Measurements from ENCODE around the gene KRTAP27-1. TPM values are rescaled to one million over a fixed set of nuclear protein-coding genes. Genes with fewer than 3 reads are reported as not detected.

KRTAP27-1 gene
- total RNA-seq, 4 donors from 2014 or later: not detected

DNA sequence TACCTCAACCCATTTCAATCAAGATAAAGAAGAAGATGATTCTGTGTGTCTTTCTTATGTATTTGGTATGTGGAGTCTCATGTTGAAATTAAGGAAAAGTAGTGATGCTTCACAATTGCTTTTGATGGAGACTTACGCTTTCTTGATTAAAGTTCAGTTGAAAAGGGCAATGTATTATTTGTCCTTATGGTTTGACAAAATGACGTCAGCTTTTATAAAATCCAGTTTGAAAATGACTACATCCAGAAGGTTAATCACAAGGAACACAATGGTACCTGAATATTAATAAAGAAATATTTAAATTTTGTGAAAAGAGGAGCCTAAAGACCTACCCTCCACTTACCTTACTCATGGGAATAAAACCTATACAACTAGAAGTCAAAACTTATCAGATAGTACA lies 21.8 kb downstream of the KRTAP27-1 start:
- Histone ChIP-seq H3K4me3 (no peak overlapping the region), H3K4me1 (no peaks in the 10 kb centered on the region), H3K36me3 (no peaks in the 10 kb centered on the region), H3K9me3 (no peaks in the 10 kb centered on the region), H3K27ac (replicated peaks in 1 of 4) (no peak overlapping the region), H3K27me3 (no peaks in the 10 kb centered on the region)
- WGBS: 92% methylated on average over 2 of the region's 2 CpGs
- DNase-seq (ENCODE audit: extremely low spot score): no peak
- TF ChIP-seq EP300 (IDR thresholded peaks at IDR 0.05) (no peak), POLR2A (IDR thresholded peaks at IDR 0.05; ENCODE audit: low read depth) (no peak), POLR2AphosphoS5 (IDR thresholded peaks at IDR 0.05) (no peak)
- TF ChIP-seq, protein P1, sequence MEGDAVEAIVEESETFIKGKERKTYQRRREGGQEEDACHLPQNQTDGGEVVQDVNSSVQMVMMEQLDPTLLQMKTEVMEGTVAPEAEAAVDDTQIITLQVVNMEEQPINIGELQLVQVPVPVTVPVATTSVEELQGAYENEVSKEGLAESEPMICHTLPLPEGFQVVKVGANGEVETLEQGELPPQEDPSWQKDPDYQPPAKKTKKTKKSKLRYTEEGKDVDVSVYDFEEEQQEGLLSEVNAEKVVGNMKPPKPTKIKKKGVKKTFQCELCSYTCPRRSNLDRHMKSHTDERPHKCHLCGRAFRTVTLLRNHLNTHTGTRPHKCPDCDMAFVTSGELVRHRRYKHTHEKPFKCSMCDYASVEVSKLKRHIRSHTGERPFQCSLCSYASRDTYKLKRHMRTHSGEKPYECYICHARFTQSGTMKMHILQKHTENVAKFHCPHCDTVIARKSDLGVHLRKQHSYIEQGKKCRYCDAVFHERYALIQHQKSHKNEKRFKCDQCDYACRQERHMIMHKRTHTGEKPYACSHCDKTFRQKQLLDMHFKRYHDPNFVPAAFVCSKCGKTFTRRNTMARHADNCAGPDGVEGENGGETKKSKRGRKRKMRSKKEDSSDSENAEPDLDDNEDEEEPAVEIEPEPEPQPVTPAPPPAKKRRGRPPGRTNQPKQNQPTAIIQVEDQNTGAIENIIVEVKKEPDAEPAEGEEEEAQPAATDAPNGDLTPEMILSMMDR (IDR thresholded peaks at IDR 0.05): no peak
- intact Hi-C loops (cut with DNase I): no loop called here

DNA sequence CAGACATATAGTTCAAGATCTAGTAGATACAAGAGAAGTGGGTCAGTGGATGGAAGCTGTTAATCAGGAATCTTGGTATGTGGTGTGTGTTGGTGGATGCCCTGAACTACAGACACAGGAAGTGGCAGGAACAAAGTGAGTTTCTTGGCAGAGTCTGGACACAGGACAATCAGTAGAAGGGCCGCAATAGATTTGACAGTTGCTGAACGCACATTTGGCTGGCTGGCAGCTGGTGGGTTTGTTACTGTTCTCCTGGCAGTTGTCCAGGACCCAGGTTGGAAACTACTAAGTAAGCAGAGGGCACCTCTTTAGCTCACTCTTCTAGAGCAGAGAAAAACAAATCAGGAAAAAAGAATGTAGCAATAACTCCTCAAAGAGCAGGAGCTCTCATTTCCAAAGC lies 30.6 kb downstream of the KRTAP27-1 start:
- no peaks in the 10 kb centered on the region for H3K27me3 ChIP-seq
- H3K36me3 ChIP-seq: no peaks in the 10 kb centered on the region
- H3K4me3 ChIP-seq: no peak overlapping the region
- intact Hi-C loops (cut with DNase I): no loop called here
- 67% methylated on average over 2 of the region's 2 CpGs for WGBS
- H3K4me1 ChIP-seq: no peaks in the 10 kb centered on the region
- DNase-seq (ENCODE audit: extremely low spot score): no peak
- no peak overlapping the region for H3K27ac ChIP-seq (replicated peaks in 1 of 4)
- H3K9me3 ChIP-seq: no peaks in the 10 kb centered on the region
- no peak for TF ChIP-seq POLR2A (IDR thresholded peaks at IDR 0.05; ENCODE audit: low read depth)
- TF ChIP-seq POLR2AphosphoS5 (IDR thresholded peaks at IDR 0.05): no peak
- TF ChIP-seq EP300 (IDR thresholded peaks at IDR 0.05): no peak
- TF ChIP-seq, protein P1 (IDR thresholded peaks at IDR 0.05): no peak

DNA sequence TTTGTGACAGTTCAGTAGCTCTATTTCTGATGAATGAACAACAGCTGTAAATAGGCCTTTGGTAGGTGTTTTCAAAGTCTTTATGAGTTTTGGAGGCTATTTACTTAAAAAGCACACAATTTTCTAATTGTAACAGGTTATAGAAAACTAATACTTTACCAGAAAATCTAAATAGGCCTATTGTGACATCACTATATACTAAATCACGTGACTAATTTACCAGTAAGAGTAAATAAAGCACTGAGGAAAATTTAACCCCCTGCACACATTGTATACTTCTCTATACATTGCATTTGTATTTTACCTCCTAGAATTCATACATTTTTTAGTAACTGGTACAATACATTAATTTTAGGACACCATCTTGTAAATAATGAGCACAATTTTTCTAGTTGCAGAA lies 32.4 kb downstream of the KRTAP27-1 start:
- Histone ChIP-seq H3K4me1 (no peaks in the 10 kb centered on the region), H3K9me3 (no peaks in the 10 kb centered on the region), H3K4me3 (no peak overlapping the region), H3K27ac (replicated peaks in 1 of 4) (no peak overlapping the region), H3K27me3 (no peaks in the 10 kb centered on the region), H3K36me3 (no peaks in the 10 kb centered on the region)
- WGBS: 46% methylated on average over 1 of the region's 1 CpG
- TF ChIP-seq EP300 (IDR thresholded peaks at IDR 0.05): no peak
- TF ChIP-seq, protein P1 (IDR thresholded peaks at IDR 0.05): no peak
- no peak for TF ChIP-seq POLR2A (IDR thresholded peaks at IDR 0.05; ENCODE audit: low read depth)
- TF ChIP-seq POLR2AphosphoS5 (IDR thresholded peaks at IDR 0.05): no peak
- intact Hi-C loops (cut with DNase I): no loop called here
- DNase-seq (ENCODE audit: extremely low spot score): no peak

DNA sequence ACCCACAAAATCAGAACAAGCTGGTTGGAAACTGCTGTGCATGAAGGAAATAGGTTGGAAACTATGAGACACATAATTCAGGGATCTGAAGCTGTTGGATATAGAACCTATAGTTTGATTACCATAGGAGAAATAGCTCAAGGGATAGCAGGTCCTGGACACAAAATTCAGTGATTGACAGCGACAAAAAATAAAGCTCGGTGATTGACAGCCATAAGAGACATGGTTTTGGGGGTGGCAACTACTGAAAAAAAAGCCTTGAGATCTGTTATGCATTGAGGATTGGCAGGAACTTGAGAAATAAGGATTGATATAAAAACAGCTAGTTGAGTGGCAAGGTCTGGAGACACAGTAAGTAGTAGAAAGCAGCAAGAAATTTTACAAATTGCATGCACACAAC lies 48.3 kb downstream of the KRTAP27-1 start, which contains the start of gene KRTAP25-1:
Gene KRTAP25-1 (minus strand): TSS at position 300 of the 400 bp plus-strand sequence. CDS start 24 bp downstream, at position 276.
- TF ChIP-seq EP300 (IDR thresholded peaks at IDR 0.05): no peak
- TF ChIP-seq, protein P1 (IDR thresholded peaks at IDR 0.05): no peak
- no peak for TF ChIP-seq POLR2A (IDR thresholded peaks at IDR 0.05; ENCODE audit: low read depth)
- TF ChIP-seq POLR2AphosphoS5 (IDR thresholded peaks at IDR 0.05): no peak

More for the DNA sequence above, 48.3 kb downstream of the KRTAP27-1 start, which contains the start of gene KRTAP25-1:
- H3K4me1 ChIP-seq: no peaks in the 10 kb centered on the region
- peaks cover 0 to 5% (median 0%) of the 10 kb centered on the region in 4 donors for H3K9me3 ChIP-seq
- no peak within 1 kb of the TSS for H3K27ac ChIP-seq (replicated peaks in 1 of 4)
- no peak for DNase-seq (ENCODE audit: extremely low spot score)
- WGBS: 77% methylated on average over 2 of the region's 2 CpGs
- intact Hi-C loops (cut with DNase I): no loop called here
- no peak within 1 kb of the TSS for H3K4me3 ChIP-seq
- no peaks in the 10 kb centered on the region for H3K27me3 ChIP-seq
- no peaks in the 10 kb centered on the region for H3K36me3 ChIP-seq

Small RNA genes within 50 kb of the gene (small RNA-seq; reads per million reads assigned to genes)
- gene KRTAP23-1: 0 reads per million in 3 donors
- 0 reads per million in 3 donors for gene MIR4327

Other genes with a start within 250 kb of the KRTAP27-1 start
- gene CLDN17, start 170.9 kb downstream of the KRTAP27-1 start, total RNA-seq: not detected
- gene CLDN8, start 121.6 kb downstream of the KRTAP27-1 start, total RNA-seq: not detected
- not detected for gene KRTAP24-1, start 54.7 kb downstream of the KRTAP27-1 start, total RNA-seq
- gene KRTAP25-1, start 48.2 kb downstream of the KRTAP27-1 start, total RNA-seq: not detected
- not detected for gene KRTAP26-1, start 17.4 kb downstream of the KRTAP27-1 start, total RNA-seq
- gene KRTAP23-1, start 10.9 kb upstream of the KRTAP27-1 start, total RNA-seq: not detected
- gene KRTAP13-2, start 34.6 kb upstream of the KRTAP27-1 start, total RNA-seq: not detected
- gene KRTAP13-1, start 58.3 kb upstream of the KRTAP27-1 start, total RNA-seq: not detected
- not detected for gene KRTAP13-3, start 88.2 kb upstream of the KRTAP27-1 start, total RNA-seq
- not detected for gene KRTAP13-4, start 92.5 kb upstream of the KRTAP27-1 start, total RNA-seq
- gene KRTAP15-1, start 102.6 kb upstream of the KRTAP27-1 start, total RNA-seq: not detected
- gene KRTAP19-1, start 142.7 kb upstream of the KRTAP27-1 start, total RNA-seq: not detected
- not detected for gene KRTAP19-2, start 149.7 kb upstream of the KRTAP27-1 start, total RNA-seq
- gene KRTAP19-3, start 154.3 kb upstream of the KRTAP27-1 start, total RNA-seq: not detected
- gene KRTAP19-4, start 159.5 kb upstream of the KRTAP27-1 start, total RNA-seq: not detected
- not detected for gene KRTAP19-5, start 164.4 kb upstream of the KRTAP27-1 start, total RNA-seq
- not detected for gene KRTAP19-6, start 204.2 kb upstream of the KRTAP27-1 start, total RNA-seq
- not detected for gene KRTAP19-7, start 223.6 kb upstream of the KRTAP27-1 start, total RNA-seq